Right lobe of liver (tissue), 6 donors: ENCODE measurements around the gene SV2C. TPM values are rescaled to one million over a fixed set of nuclear protein-coding genes. Genes with fewer than 3 reads are reported as not detected.

ENCODE experiments used
- ATAC-seq, 4 donors: fragments of 200-7000 bp; cut with Tn5 transposase; one replicate each; pipeline ENCODE4 v1.9.1; 2020; ENCODE audit warnings: mild to moderate bottlenecking in 4 of 4, moderate library complexity in 4 of 4
- DNase-seq, 3 donors: peaks; one replicate each; pipeline ENCODE4 v3.0.0-alpha.2; 2020
- H3K27ac ChIP-seq, 3 donors: fragments of 200-600 bp; one replicate each; pipeline ENCODE4 v1.8.0; 2022
- H3K27me3 ChIP-seq, 2 donors: fragments of 200-600 bp; one replicate each; pipeline ENCODE4 v1.8.0; 2022
- H3K36me3 ChIP-seq, 4 donors: fragments of 200-600 bp; sonication (generic) in 1 of 4; one replicate each; pipeline versions ENCODE4 v1.5.1 to v1.8.0; 2017 to 2022; ENCODE audit warnings: control low read depth in 1 of 4
- H3K4me1 ChIP-seq, 4 donors: fragments of 200-600 bp; sonication (generic) in 1 of 4; one replicate each; pipeline versions ENCODE4 v1.5.1 to v1.8.0; 2017 to 2022; ENCODE audit warnings: control low read depth in 1 of 4
- H3K4me3 ChIP-seq, 3 donors: fragments of 200-600 bp; one replicate each; pipeline ENCODE4 v1.8.0; 2022
- H3K9me3 ChIP-seq, 4 donors: fragments of 200-600 bp; sonication (generic) in 1 of 4; one replicate each; pipeline versions ENCODE4 v1.5.1 to v1.8.0; 2017 to 2022; ENCODE audit warnings: control low read depth in 1 of 4
- POLR2A ChIP-seq: fragments of 450-650 bp; IDR thresholded peaks from one replicate; pipeline ENCODE4 v1.6.1; 2017; ENCODE audit warnings: antibody characterized with exemption, mild to moderate bottlenecking
- WGBS: methylation state at CpG from one replicate; pipeline ENCODE4 v1.1.6; 2018; ENCODE audit warnings: low coverage, low lambda C conversion rate; ENCODE audit not compliant: insufficient coverage; ENCODE audit errors: missing lambda C conversion rate; 5-methylcytosine and 5-hydroxymethylcytosine counted together
- intact Hi-C, 2 donors: fragments of 100-400 bp; cut with DNase I; formaldehyde crosslinking; loops; one replicate each; pipeline versions ENCODE4 v1.11.2 to v1.14.1; 2022
- total RNA-seq, 6 experiments: library from RNA; depleted of rRNA in 2 of 6; stranded (reverse); fragments of >200 nt in 2 of 6; fragmentation: NEBNext Ultra II Directional in 3 of 6; extraction: Animal tissue kit (Norgen Biotek cat#: 25700) in 3 of 6; gene quantifications; one replicate each; pipeline versions ENCODE4 v1.1.0 to v1.2.4, GENCODE V29; 2016 to 2023
- TF ChIP-seq, protein P1 (sequence below), 4 donors: fragments of 200-600 bp in 3 of 4; fragments of 450-650 bp in 1 of 4; IDR thresholded peaks; one replicate each; pipeline versions ENCODE4 v1.5.1 to v1.8.0; 2016 to 2022; ENCODE audit warnings: antibody characterized with exemption in 4 of 4, mild to moderate bottlenecking in 2 of 4
- donor health status: DM: no; HTN: yes; CAD: no.
- donor health status: DM: no; HTN: no; CAD: no.
- donor health status: DM: no; HTN: no; CAD: no.
- donor health status: DM: no; HTN: yes; CAD: no.
- donor health status: DM: no; HTN: yes; CAD: no.

The SV2C gene
- total RNA-seq, 6 experiments from 2014 or later, result under 0.01 to 0.05 (median 0.01) TPM; not detected in 2

DNA sequence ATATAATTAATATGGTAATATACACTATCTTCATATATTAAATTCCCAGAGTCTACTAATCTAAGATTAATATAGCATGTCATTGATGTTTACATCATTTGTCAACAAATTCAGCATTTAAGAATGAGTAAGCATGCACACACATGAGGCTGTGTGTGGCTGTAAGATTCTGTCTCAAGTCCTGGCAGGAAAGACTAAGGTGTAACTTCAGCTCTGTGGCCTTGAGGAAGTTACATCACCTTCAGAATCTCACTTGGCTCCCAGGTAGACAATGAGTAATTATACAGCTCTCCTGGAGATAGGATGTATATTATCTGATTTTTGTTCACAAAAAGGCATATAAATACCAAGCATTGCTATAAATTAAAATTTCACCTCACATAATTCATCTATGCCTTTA is 200.5 kb downstream of the SV2C start:
- no peak overlapping the region for H3K27ac ChIP-seq
- no peak for TF ChIP-seq POLR2A
- TF ChIP-seq, protein P1, sequence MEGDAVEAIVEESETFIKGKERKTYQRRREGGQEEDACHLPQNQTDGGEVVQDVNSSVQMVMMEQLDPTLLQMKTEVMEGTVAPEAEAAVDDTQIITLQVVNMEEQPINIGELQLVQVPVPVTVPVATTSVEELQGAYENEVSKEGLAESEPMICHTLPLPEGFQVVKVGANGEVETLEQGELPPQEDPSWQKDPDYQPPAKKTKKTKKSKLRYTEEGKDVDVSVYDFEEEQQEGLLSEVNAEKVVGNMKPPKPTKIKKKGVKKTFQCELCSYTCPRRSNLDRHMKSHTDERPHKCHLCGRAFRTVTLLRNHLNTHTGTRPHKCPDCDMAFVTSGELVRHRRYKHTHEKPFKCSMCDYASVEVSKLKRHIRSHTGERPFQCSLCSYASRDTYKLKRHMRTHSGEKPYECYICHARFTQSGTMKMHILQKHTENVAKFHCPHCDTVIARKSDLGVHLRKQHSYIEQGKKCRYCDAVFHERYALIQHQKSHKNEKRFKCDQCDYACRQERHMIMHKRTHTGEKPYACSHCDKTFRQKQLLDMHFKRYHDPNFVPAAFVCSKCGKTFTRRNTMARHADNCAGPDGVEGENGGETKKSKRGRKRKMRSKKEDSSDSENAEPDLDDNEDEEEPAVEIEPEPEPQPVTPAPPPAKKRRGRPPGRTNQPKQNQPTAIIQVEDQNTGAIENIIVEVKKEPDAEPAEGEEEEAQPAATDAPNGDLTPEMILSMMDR (IDR thresholded peaks at IDR 0.05), result no peak
- DNase-seq (no peak), ATAC-seq (no peak)
- peaks cover 0 to 3% (median 0%) of the 10 kb centered on the region in 4 donors for H3K4me1 ChIP-seq
- no peak overlapping the region for H3K4me3 ChIP-seq
- intact Hi-C loops, result no loop called here
- H3K36me3 ChIP-seq, result no peaks in the 10 kb centered on the region
- no peaks in the 10 kb centered on the region for H3K27me3 ChIP-seq
- no peaks in the 10 kb centered on the region for H3K9me3 ChIP-seq

GRCh38 chr5:76289692-76290091 is 206.5 kb downstream of the SV2C start:
- Histone ChIP-seq H3K4me3 (no peak overlapping the region), H3K36me3 (no peaks in the 10 kb centered on the region), H3K27me3 (no peaks in the 10 kb centered on the region), H3K27ac (no peak overlapping the region), H3K9me3 (no peaks in the 10 kb centered on the region), H3K4me1 (peaks cover 0 to 8% (median 0%) of the 10 kb centered on the region in 4 donors)
- 94% methylated on average over 6 of the region's 6 CpGs for WGBS
- TF ChIP-seq, protein P1 (IDR thresholded peaks at IDR 0.05), result no peak
- no peak for TF ChIP-seq POLR2A
- ATAC-seq, result no peak
- DNase-seq, result no peak
- intact Hi-C loops, result no loop called here

DNA sequence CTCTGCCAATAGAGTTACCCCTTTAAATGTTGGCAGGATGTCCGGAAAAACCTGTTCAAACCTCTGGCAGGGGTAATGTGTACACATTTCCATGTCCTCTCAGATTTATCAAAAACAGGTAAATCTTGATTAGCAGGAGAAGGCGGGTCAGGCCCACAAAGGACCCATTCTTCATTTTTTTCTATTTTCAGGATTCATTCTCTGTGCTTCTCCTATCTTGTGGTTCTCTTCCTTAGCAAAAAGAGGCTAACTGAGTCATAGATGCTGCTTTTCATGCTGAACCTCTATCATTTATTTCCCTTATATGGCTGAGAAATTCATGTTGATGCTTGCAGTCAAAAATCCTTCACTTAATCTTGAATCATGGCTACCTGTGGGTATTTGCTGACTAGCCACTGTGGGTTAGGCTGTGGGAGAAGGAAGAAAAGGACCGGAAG is 207.2 kb downstream of the SV2C start:
- H3K4me1 ChIP-seq, result peaks cover 0 to 8% (median 0%) of the 10 kb centered on the region in 4 donors
- 45% methylated on average over 3 of the region's 3 CpGs for WGBS
- no peak for TF ChIP-seq POLR2A
- TF ChIP-seq, protein P1 (IDR thresholded peaks at IDR 0.05), result no peak
- peak overlapping the region in 1 of 3 donors; percentile 18 for H3K27ac ChIP-seq
- H3K4me3 ChIP-seq, result no peak overlapping the region
- intact Hi-C loops, result no loop called here
- ATAC-seq, result peak; percentile 29 to 64 (median 54)
- no peaks in the 10 kb centered on the region for H3K36me3 ChIP-seq
- no peaks in the 10 kb centered on the region for H3K27me3 ChIP-seq
- DNase-seq, result no peak
- no peaks in the 10 kb centered on the region for H3K9me3 ChIP-seq

- DNase-seq, result no peak
- Histone ChIP-seq H3K27ac (no peak overlapping the region), H3K27me3 (no peaks in the 10 kb centered on the region), H3K4me3 (no peak overlapping the region), H3K9me3 (no peaks in the 10 kb centered on the region), H3K36me3 (no peaks in the 10 kb centered on the region), H3K4me1 (peaks cover 0 to 14% (median 0%) of the 10 kb centered on the region in 4 donors)
- peak in 1 of 4 donors; percentile 35 for ATAC-seq
- TF ChIP-seq, protein P1 (IDR thresholded peaks at IDR 0.05), result no peak
- no peak for TF ChIP-seq POLR2A
- WGBS, result 73% methylated on average over 8 of the region's 8 CpGs
- intact Hi-C loops, result no loop called here
Measured at GRCh38 chr5:76291305-76292077, 208.3 kb downstream of the SV2C start.
